CD8-positive, alpha-beta memory T cell (primary cell): ENCODE results near the gene NMRK1. TPM values are rescaled to one million over a fixed set of nuclear protein-coding genes. Genes with fewer than 3 reads are reported as not detected.
A peak's percentile ranks its signal among the peaks of the same experiment; 100 is the strongest.

Experiments
- CTCF ChIA-PET: fragments of 350-600 bp; sonication (Branson Sonifier 250); formaldehyde crosslinking; loops from one replicate; lab custom pipeline; 2021; ENCODE audit warnings: antibody characterized with exemption; lab: Charles Lee
- POLR2A ChIA-PET: fragments of 350-600 bp; sonication (Branson Sonifier 250); formaldehyde crosslinking; loops from one replicate; lab custom pipeline; 2021; ENCODE audit warnings: antibody characterized with exemption; lab: Charles Lee
- DNase-seq, 5 donors: peaks; one replicate each; pipeline versions ENCODE4 v3.0.0 to v3.0.0-alpha.2; 2020 to 2022; ENCODE audit warnings: mixed read lengths in 1 of 5
- H3K27ac ChIP-seq: one replicate; pipeline ENCODE4 v1.7.0; 2013; ENCODE audit warnings: low read depth, mild to moderate bottlenecking, low read length, moderate library complexity
- H3K27me3 ChIP-seq: 2 replicates; pipeline ENCODE4 v1.7.0; 2013; ENCODE audit warnings: low read length, mild to moderate bottlenecking; ENCODE audit not compliant: insufficient read depth, poor library complexity, severe bottlenecking
- H3K36me3 ChIP-seq: 2 replicates; pipeline ENCODE4 v1.7.0; 2013; ENCODE audit warnings: mild to moderate bottlenecking, low read length, moderate library complexity; ENCODE audit not compliant: insufficient read depth
- H3K4me1 ChIP-seq: 2 replicates; pipeline ENCODE4 v1.7.0; 2013; ENCODE audit warnings: mild to moderate bottlenecking, low read length, moderate library complexity; ENCODE audit not compliant: insufficient read depth
- H3K4me3 ChIP-seq: 2 replicates; pipeline ENCODE4 v1.7.0; 2013; ENCODE audit warnings: mild to moderate bottlenecking, low read length
- H3K9me3 ChIP-seq: 2 replicates; pipeline ENCODE4 v1.7.0; 2013; ENCODE audit warnings: mild to moderate bottlenecking, low read length
- H3K27ac Mint-ChIP-seq, 8 donors: one replicate each; pipeline ENCODE4 v1.8.0; 2020 to 2021; ENCODE audit warnings: mixed read lengths in 8 of 8, mild to moderate bottlenecking in 6 of 8, inconsistent platforms in 3 of 8, moderate library complexity in 3 of 8
- H3K27me3 Mint-ChIP-seq, 2 donors: one replicate each; pipeline ENCODE4 v1.8.0; 2020 to 2021; ENCODE audit warnings: mixed read lengths in 2 of 2, mild to moderate bottlenecking in 1 of 2, moderate library complexity in 1 of 2
- H3K36me3 Mint-ChIP-seq, 3 donors: one replicate each; pipeline ENCODE4 v1.8.0; 2020 to 2021; ENCODE audit warnings: mixed read lengths in 3 of 3, inconsistent platforms in 1 of 3, mild to moderate bottlenecking in 1 of 3
- H3K4me1 Mint-ChIP-seq, 3 donors: one replicate each; pipeline ENCODE4 v1.8.0; 2020 to 2021; ENCODE audit warnings: mixed read lengths in 3 of 3, inconsistent platforms in 1 of 3, mild to moderate bottlenecking in 1 of 3
- H3K4me3 Mint-ChIP-seq, 7 donors: one replicate each; pipeline ENCODE4 v1.8.0; 2020 to 2021; ENCODE audit warnings: mixed read lengths in 7 of 7, mild to moderate bottlenecking in 6 of 7, moderate library complexity in 4 of 7, inconsistent platforms in 2 of 7
- H3K9me3 Mint-ChIP-seq, 5 donors: one replicate each; pipeline ENCODE4 v1.8.0; 2020 to 2022; ENCODE audit warnings: mixed read lengths in 5 of 5, mild to moderate bottlenecking in 3 of 5, moderate library complexity in 2 of 5, inconsistent platforms in 1 of 5
- polyA plus RNA-seq: library from polyadenylated mRNA; unstranded; fragments of 300-500 nt; fragmentation: Illumina TruSeq; gene quantifications from one replicate; pipeline ENCODE4 v1.2.3, GENCODE V29; 2021
- total RNA-seq, 2 experiments: library from RNA; stranded (reverse); gene quantifications; one replicate each; pipeline ENCODE4 v1.2.3, GENCODE V29; 2021

The NMRK1 gene
- total and polyA plus RNA-seq, 3 experiments from 2014 or later: 14.1 to 48.4 (median 14.6) TPM

- Histone ChIP-seq H3K27ac (no peak overlapping the region), H3K4me3 (no peak overlapping the region), H3K4me1 (peaks cover 57% of the 10 kb centered on the region), H3K27me3 (no peaks in the 10 kb centered on the region), H3K36me3 (peaks cover 7% of the 10 kb centered on the region), H3K9me3 (no peaks in the 10 kb centered on the region)
- peak overlapping the region in 2 of 7 donors; percentile 27 to 47 for H3K4me3 Mint-ChIP-seq
- H3K36me3 Mint-ChIP-seq: peaks cover 3 to 55% (median 15%) of the 10 kb centered on the region in 3 donors
- ChIA-PET POLR2A (no interaction called here), CTCF (interaction anchor here (0.6 to 1.2 kb wide), 2 partner anchors 30 to 45 kb away, joined by 3 read pairs; no protein-coding TSS in a partner anchor)
- H3K27ac Mint-ChIP-seq: peak overlapping the region; percentile 36 to 91 (median 78)
- H3K27me3 Mint-ChIP-seq: no peaks in the 10 kb centered on the region
- no peaks in the 10 kb centered on the region for H3K9me3 Mint-ChIP-seq
- DNase-seq: no peak
- peaks cover 72 to 93% (median 88%) of the 10 kb centered on the region in 3 donors for H3K4me1 Mint-ChIP-seq
Observed at GRCh38 chr9:75101004-75101588, 13.1 kb upstream of the NMRK1 start.

- POLR2A ChIA-PET: no interaction called here
- no peaks in the 10 kb centered on the region for H3K27me3 Mint-ChIP-seq
- peaks cover 0 to 40% (median 8%) of the 10 kb centered on the region in 3 donors for H3K36me3 Mint-ChIP-seq
- peak overlapping the region in 1 of 7 donors; percentile 35 for H3K4me3 Mint-ChIP-seq
- no peaks in the 10 kb centered on the region for H3K27me3 ChIP-seq
- H3K4me1 ChIP-seq: peaks cover 67% of the 10 kb centered on the region
- DNase-seq: no peak
- H3K4me3 ChIP-seq: no peak overlapping the region
- peaks cover 72 to 92% (median 86%) of the 10 kb centered on the region in 3 donors for H3K4me1 Mint-ChIP-seq
- no peaks in the 10 kb centered on the region for H3K9me3 Mint-ChIP-seq
- CTCF ChIA-PET: no interaction called here
- no peak overlapping the region for H3K27ac ChIP-seq
- H3K27ac Mint-ChIP-seq: peak overlapping the region in 6 of 8 donors; percentile 59 to 86 (median 72)
- H3K9me3 ChIP-seq: no peaks in the 10 kb centered on the region
- peaks cover 7% of the 10 kb centered on the region for H3K36me3 ChIP-seq
Observed at GRCh38 chr9:75096796-75097195, 8.8 kb upstream of the NMRK1 start.

- Mint-ChIP-seq H3K36me3 (peaks cover 0 to 32% (median 4%) of the 10 kb centered on the region in 3 donors), H3K4me1 (peaks cover 72 to 88% (median 83%) of the 10 kb centered on the region in 3 donors), H3K27me3 (no peaks in the 10 kb centered on the region), H3K4me3 (peak overlapping the region; percentile 68 to 77 (median 70)), H3K27ac (peak overlapping the region; percentile 70 to 98 (median 90)), H3K9me3 (no peaks in the 10 kb centered on the region)
- Histone ChIP-seq H3K27me3 (no peaks in the 10 kb centered on the region), H3K27ac (no peak overlapping the region), H3K9me3 (no peaks in the 10 kb centered on the region), H3K36me3 (no peaks in the 10 kb centered on the region), H3K4me1 (peaks cover 66% of the 10 kb centered on the region), H3K4me3 (no peak overlapping the region)
- POLR2A ChIA-PET: interaction anchor here (0.6 to 1.8 kb wide), 3 partner anchors 12 to 288 kb away, joined by 3 to 8 read pairs (median 3); no protein-coding TSS in a partner anchor
- CTCF ChIA-PET: interaction anchor here (1.1 to 3.2 kb wide), 6 partner anchors 13 to 319 kb away, joined by 3 to 9 read pairs (median 5); partner anchors contain the start of genes C9orf40 and CARNMT1
- no peak for DNase-seq
Observed at GRCh38 chr9:75092766-75093165, 4.8 kb upstream of the NMRK1 start.

- H3K27ac ChIP-seq: no peak overlapping the region
- H3K4me1 Mint-ChIP-seq: peaks cover 69 to 86% (median 79%) of the 10 kb centered on the region in 3 donors
- POLR2A ChIA-PET: interaction anchor here (0.9 to 1.3 kb wide), 2 partner anchors 59 to 62 kb away, joined by 3 read pairs; no protein-coding TSS in a partner anchor
Observed at GRCh38 chr9:75090579-75090978, 2.6 kb upstream of the NMRK1 start.

GRCh38 chr9:75089373-75089766 is 1.4 kb upstream of the NMRK1 start:
- peaks cover 67% of the 10 kb centered on the region for H3K4me1 ChIP-seq
- CTCF ChIA-PET: interaction anchor here (0.6 to 3.2 kb wide), 4 partner anchors 53 to 137 kb away, joined by 3 to 9 read pairs (median 6); partner anchors contain the start of genes C9orf40 and CARNMT1

More at GRCh38 chr9:75090579-75090978, 2.6 kb upstream of the NMRK1 start:
- no peaks in the 10 kb centered on the region for H3K36me3 ChIP-seq
- H3K4me1 ChIP-seq: peaks cover 71% of the 10 kb centered on the region
- no peaks in the 10 kb centered on the region for H3K9me3 ChIP-seq
- H3K27me3 ChIP-seq: no peaks in the 10 kb centered on the region
- Mint-ChIP-seq H3K9me3 (no peaks in the 10 kb centered on the region), H3K27ac (peak overlapping the region; percentile 56 to 99 (median 94)), H3K36me3 (peaks cover 0 to 26% (median 0%) of the 10 kb centered on the region in 3 donors), H3K27me3 (no peaks in the 10 kb centered on the region), H3K4me3 (peak overlapping the region; percentile 92 to 100 (median 99))
- H3K4me3 ChIP-seq: no peak overlapping the region
- CTCF ChIA-PET: interaction anchor here (3.2 kb wide), 1 partner anchor 62 kb away, joined by 9 read pairs; the partner anchor contains the start of gene CARNMT1
- no peak for DNase-seq

GRCh38 chr9:75088646-75089372 is 854 bp upstream of the NMRK1 start:
- no peak for DNase-seq
- peaks cover 62% of the 10 kb centered on the region for H3K4me1 ChIP-seq
- H3K27ac ChIP-seq: peak overlapping the region; percentile 85
- Mint-ChIP-seq H3K27me3 (no peaks in the 10 kb centered on the region), H3K27ac (peak overlapping the region; percentile 75 to 99 (median 96)), H3K9me3 (no peaks in the 10 kb centered on the region), H3K4me1 (peaks cover 65 to 83% (median 78%) of the 10 kb centered on the region in 3 donors), H3K4me3 (peak overlapping the region; percentile 92 to 100 (median 99)), H3K36me3 (peaks cover 0 to 21% (median 0%) of the 10 kb centered on the region in 3 donors)
- no peaks in the 10 kb centered on the region for H3K27me3 ChIP-seq
- H3K36me3 ChIP-seq: no peaks in the 10 kb centered on the region
- ChIA-PET POLR2A (interaction anchor here (0.6 to 3.8 kb wide), 12 partner anchors 9 to 801 kb away, joined by 3 to 53 read pairs (median 6); partner anchors contain the start of genes C9orf40, CARNMT1 and PCSK5), CTCF (interaction anchor here (0.6 to 2.5 kb wide), 7 partner anchors 33 to 137 kb away, joined by 3 to 20 read pairs (median 4); partner anchors contain the start of genes C9orf40 and CARNMT1)
- H3K4me3 ChIP-seq: peak overlapping the region; percentile 85
- H3K9me3 ChIP-seq: no peaks in the 10 kb centered on the region

More at GRCh38 chr9:75089373-75089766, 1.4 kb upstream of the NMRK1 start:
- Histone ChIP-seq H3K9me3 (no peaks in the 10 kb centered on the region), H3K27me3 (no peaks in the 10 kb centered on the region), H3K4me3 (peak overlapping the region; percentile 85), H3K27ac (peak overlapping the region; percentile 85), H3K36me3 (no peaks in the 10 kb centered on the region)
- Mint-ChIP-seq H3K9me3 (no peaks in the 10 kb centered on the region), H3K27ac (peak overlapping the region; percentile 75 to 99 (median 96)), H3K4me3 (peak overlapping the region; percentile 92 to 100 (median 99)), H3K4me1 (peaks cover 68 to 85% (median 78%) of the 10 kb centered on the region in 3 donors), H3K36me3 (peaks cover 0 to 22% (median 0%) of the 10 kb centered on the region in 3 donors), H3K27me3 (no peaks in the 10 kb centered on the region)
- POLR2A ChIA-PET: interaction anchor here (0.9 to 2.4 kb wide), 4 partner anchors 32 to 63 kb away, joined by 3 to 9 read pairs (median 3); no protein-coding TSS in a partner anchor
- no peak for DNase-seq

GRCh38 chr9:75087289-75087823 is 599 bp downstream of the NMRK1 start:
- Mint-ChIP-seq H3K4me1 (peaks cover 63 to 81% (median 75%) of the 10 kb centered on the region in 3 donors), H3K4me3 (peak overlapping the region; percentile 89 to 99 (median 96)), H3K27me3 (no peaks in the 10 kb centered on the region), H3K9me3 (no peaks in the 10 kb centered on the region), H3K27ac (peak overlapping the region; percentile 93 to 98 (median 97)), H3K36me3 (peaks cover 0 to 29% (median 5%) of the 10 kb centered on the region in 3 donors)
- Histone ChIP-seq H3K9me3 (no peaks in the 10 kb centered on the region), H3K36me3 (peaks cover 5% of the 10 kb centered on the region), H3K27me3 (no peaks in the 10 kb centered on the region), H3K4me1 (peaks cover 54% of the 10 kb centered on the region), H3K4me3 (peak overlapping the region; percentile 89), H3K27ac (peak overlapping the region; percentile 95)
- peak; percentile 47 to 78 (median 60) for DNase-seq
- POLR2A ChIA-PET: interaction anchor here (0.7 to 3.8 kb wide), 13 partner anchors 10 to 1489 kb away, joined by 3 to 53 read pairs (median 4); partner anchors contain the start of genes C9orf40, CARNMT1 and PCSK5
- CTCF ChIA-PET: interaction anchor here (0.9 to 2.5 kb wide), 16 partner anchors 9 to 314 kb away, joined by 3 to 20 read pairs (median 4); partner anchors contain the start of genes C9orf40 and CARNMT1
